ENCODE results near the gene CTDSPL2.
"Not testable (repeated sequence)": the region's sequence is repeated elsewhere in the genome, so short reads cannot be mapped to it uniquely, and the experiment has no call there.

The CTDSPL2 gene

DNA sequence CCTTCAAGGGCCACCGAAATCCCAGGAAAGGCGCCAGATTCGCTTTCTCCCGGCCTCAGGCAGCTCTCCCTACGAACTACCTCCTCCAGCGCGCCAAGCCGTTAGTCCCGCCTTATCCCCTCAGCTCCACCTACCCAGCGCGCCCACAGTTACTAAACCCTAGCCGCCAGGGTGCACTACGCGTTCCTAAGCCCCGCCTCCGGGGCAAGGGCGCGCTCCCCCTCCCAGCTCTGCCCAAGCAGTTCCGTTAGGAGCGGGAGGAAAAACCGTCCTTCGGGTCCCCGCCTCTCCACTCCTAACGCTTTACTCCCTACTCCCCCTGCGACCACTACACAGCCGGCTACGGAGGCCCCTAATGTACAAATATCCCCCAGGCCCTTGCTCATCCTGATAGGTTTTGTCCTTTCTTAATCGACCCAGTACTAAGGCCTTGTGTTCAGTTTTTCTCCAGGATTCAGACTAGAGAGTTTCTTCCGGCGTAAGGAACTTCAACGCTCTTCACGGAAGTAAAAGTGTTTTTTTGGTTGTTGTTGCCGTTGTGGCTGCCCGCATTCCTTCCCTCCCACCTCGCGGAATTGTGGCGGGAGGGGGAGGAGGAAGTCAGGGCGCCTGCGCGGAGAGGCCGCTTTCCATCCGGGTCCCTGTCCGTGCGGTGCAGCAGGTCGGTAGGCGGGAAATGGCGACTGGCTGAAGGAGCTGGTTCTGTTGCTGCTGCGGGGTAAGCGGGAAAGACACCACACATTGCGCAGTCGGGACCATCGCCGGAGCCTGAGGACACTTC, at the start of gene CTDSPL2:
Gene CTDSPL2 (plus strand): TSS at position 655 of the 781 bp plus-strand sequence. CDS start 31,386 bp downstream, outside the sequence.
- in situ Hi-C loops (cut with HindIII; ENCODE audit: low sequenced_read_pairs), result no loop called here

DNA sequence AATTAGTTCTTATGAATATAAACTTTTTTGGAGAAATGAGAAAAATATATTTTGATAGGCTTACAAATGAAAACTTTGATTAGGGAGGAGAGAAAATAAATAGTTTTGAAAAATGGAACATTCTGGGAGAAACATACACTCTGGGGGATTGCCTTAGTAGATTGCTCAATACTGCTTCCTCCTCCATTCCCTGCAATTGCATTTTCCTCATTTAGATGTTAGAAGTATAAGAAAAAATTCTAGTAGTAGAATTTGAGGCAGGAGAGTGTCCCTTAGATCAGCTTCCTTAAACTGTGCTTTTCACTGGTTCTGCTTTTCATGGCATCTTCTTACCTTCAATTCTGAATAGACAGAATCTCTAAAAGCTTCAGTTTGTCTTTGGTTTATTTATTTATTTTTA, 46.2 kb upstream of the CTDSPL2 start:
- in situ Hi-C loops (cut with HindIII; ENCODE audit: low sequenced_read_pairs), result no loop called here

DNA sequence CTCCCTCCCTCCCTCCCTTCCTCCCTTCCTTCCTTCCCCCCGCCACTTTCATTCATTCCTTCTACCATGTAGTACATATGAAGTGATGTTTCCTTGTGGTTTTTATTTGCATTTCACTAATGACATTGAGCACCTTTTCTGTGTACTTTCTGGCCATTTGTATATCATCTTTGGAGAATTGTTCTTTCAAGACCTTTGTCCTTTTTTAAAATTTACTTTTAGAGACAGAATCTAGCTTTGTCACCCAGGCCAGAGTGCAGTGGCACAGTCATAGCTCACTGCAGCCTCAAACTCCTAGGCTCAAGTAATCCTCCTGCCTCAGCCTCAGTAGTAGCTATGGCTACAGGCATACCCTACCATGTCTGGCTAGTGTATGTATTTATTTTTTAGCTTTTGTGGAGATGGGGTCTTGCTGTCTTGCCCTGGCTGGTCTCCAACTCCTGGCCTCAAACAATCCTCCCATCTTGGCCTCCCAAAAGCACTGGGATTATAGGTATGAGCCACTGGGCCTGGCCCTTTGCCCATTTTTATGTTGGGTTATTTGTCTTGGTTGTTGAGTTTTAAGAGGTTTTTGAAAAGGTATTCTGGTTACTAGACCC, 42.0 kb upstream of the CTDSPL2 start:
- in situ Hi-C loops (cut with HindIII; ENCODE audit: low sequenced_read_pairs), result no loop called here

DNA sequence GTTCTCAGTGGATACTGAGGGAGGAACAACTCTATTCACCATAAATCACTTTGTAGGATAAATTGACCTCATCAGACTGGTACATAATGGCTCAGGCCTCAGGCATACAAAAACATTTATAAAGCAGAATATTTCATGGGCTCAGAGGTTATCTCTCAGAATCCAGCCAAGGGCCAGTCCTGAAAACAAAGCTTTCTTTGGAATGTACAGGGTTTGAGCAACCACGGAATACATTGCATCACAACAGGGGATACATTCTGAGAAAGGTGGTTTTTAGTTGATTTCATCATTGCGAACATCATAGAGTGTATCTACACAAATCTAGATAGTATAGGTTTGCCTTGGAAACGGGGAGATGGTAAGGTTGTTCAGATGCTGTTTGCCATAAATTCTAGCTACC, 33.4 kb upstream of the CTDSPL2 start:
- in situ Hi-C loops (cut with HindIII; ENCODE audit: low sequenced_read_pairs), result no loop called here

DNA sequence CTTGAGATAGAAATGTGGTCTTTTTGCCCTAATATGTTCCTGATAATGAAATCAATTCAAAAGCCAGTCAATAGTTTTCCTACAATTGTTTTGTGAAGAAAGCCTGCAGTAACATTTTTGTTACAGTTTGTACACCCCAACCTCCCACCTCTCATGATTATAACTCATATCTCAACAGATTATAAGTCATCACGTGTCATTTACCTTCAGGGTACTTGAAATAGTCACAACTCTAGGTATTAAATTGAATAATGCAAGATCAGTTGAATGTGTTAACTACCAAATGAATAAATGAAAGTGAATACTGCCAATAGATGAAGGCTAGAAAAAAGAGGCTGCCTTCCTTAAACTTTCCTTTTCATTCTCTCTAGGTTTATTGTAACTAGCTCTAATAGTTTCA, 32.9 kb upstream of the CTDSPL2 start:
- in situ Hi-C loops (cut with HindIII; ENCODE audit: low sequenced_read_pairs), result no loop called here

DNA sequence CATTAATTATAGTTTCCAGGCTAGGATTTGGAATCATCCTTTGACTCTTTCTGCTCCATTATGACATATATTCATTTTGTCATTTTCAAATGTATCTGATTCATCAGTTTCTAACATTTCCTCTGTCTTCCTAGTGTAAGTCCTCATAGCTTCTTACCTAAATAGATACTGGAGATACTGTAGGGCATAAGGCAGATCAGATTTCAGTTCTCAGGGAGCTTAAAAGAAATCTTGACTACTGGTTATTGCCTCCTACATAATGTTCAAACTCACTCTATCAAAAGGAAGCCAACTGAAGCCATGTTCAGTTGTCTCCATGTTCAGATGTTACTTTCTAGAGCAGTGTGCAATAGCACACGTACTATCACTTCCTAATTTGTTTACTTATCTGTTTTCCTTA, 29.6 kb upstream of the CTDSPL2 start:
- in situ Hi-C loops (cut with HindIII; ENCODE audit: low sequenced_read_pairs), result no loop called here

DNA sequence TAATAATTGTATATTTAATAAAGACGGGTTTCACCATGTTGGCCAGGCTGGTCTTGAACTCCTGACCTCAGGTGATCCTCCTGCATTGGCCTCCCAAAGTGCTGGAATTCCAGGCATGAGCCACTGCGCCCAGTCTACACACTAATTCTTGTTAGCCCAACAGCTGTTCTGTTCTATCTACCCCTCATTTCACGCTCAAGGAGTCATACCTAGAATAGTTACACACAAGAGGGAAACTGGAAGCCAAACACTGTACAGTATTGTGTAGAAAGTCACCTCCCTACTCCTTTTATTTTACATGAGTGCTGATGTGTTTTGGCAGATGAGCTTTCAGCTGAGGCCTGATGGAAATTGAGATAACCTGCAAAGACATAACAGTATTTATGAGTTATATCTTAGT, 13.4 kb upstream of the CTDSPL2 start:
- in situ Hi-C loops (cut with HindIII; ENCODE audit: low sequenced_read_pairs), result no loop called here

DNA sequence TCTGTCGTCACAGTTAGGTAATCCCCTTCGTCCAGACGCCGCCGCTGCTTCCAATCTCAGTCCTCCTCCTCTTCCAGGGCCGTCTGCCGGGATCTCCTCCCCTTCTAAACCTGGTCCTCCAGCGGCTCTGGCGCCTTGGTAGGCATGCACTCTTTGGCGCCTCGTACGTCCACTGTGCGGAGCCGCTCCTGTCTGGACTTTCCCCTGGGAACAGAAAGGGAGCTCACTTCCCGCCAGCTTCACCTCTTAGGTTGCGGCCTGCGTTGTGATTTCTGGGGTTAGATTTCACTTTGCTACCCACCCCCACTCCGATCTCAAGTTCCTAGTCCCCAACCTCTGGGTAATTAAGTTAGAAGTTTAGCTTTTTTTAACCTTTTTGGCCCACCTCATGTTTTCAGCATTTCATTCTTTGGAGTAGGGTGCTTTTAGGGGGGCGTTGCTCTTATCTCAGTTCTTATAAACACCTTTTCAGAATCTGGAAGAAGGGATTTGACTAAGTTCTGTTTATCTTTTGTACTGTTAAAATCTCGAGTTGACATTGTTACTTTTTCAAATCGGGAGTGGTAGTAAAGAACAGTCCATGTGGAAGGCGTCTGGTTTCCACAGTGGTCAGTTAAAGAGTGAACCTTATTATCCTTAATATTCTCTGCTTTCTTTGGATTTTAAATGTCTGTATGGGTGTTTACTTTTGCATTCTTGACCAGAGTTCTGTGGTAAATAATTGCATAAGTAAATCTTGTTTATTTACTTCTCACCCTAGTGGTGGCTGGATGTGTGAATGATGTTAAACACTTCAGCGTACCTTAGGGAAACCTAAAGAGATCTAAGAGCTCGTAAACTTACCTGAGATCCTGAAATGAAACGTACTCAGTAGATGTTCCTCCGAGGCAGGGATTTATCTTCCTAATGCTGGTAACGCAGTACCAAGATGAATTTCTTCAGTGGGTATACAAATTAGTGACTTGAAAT, 611 bp downstream of the CTDSPL2 start:
- in situ Hi-C loops (cut with HindIII; ENCODE audit: low sequenced_read_pairs), result no loop called here

DNA sequence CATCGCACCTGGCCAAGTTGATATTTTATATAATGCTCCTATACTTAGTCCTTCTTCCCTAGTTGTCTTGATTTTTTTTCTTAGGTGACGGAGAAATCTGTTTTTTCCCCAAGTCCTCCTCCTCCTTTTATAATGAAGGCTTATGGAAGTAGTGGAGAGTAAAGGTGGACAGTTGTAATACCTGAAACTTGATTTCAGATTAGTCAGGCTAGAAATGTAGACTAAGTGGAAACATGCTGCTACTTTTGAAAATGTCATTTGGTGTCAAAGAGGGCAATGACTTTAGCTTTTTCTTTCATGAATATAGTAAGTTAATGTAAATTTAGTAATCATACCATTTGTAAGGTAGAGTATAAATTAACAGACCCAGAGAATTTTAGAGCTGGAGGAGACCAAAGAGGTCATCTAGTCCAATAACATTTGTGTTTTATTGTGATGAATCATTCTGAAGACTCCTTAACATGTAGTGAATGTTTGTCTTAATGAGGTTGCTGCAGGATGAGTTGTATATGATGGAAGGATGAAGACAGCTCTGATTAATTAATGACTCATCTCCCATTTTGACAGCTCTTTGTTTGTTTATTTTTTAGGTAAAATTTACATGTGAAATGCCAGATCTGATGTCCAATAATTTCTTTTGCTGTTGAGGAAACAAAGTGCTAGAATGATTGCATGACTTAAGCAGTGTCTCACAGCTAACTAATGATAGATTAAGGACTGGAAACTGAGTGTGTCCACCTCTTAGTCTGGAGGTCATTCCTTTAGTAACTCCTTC, 8.7 kb downstream of the CTDSPL2 start:
- in situ Hi-C loops (cut with HindIII; ENCODE audit: low sequenced_read_pairs), result no loop called here

DNA sequence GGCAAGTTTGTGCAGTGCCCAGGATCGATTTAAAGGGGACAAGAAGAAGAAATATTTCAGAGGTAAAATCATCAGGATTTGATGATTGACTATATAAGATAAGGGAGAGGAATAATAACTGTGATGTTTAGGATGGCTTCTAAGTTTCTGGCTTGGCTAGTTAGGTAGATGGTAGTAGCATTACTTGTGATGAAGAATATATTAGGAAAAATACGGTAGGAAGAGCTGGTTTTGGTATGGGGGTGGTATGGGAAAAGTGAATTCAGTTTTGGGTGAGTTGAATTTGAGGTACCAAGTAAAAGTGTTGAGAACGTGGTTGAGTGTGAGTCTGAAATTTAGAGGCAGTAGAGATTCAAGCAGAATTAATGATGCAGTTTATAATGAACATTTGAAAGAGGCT, 11.0 kb downstream of the CTDSPL2 start:
- in situ Hi-C loops (cut with HindIII; ENCODE audit: low sequenced_read_pairs), result no loop called here

DNA sequence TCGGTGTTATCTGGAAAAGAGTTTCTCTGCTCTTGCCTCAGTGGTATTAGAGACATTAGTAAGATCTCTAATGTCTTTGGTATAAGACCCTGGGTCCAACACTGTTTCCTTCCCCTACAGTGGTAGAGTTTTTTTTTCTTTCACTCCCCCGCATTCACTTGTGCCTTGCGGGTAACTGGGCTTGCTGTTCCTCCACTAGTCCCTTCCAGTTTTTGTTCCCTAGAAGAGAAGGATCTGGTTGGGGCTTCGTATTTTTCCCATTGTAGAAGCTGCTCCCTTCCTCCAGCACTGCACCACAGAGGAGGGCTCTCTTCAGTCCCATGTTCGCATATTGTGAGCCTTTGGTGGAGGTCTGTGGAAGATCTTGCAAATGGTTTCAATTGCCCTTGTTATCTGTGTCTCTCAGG, 13.7 kb downstream of the CTDSPL2 start:
- in situ Hi-C loops (cut with HindIII; ENCODE audit: low sequenced_read_pairs), result no loop called here

DNA sequence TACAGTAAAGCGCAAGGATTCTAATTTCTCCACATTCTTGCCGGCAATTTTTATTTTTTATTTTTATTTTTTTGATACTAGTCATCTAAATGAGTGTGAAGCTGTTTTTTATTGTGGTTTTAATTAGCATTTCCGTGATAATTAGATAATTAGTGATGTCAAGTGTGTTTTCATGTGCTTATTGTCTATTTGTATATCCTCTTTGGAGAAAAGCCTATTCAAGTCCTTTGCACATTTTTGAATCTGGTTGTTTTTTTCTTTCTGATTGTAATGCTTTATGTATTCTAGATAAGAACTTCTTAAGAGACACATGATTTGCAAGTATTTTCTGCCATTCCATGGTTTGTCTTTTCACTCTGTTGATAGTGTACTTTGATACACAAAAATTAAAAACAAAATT, 16.1 kb downstream of the CTDSPL2 start:
- in situ Hi-C loops (cut with HindIII; ENCODE audit: low sequenced_read_pairs), result no loop called here

DNA sequence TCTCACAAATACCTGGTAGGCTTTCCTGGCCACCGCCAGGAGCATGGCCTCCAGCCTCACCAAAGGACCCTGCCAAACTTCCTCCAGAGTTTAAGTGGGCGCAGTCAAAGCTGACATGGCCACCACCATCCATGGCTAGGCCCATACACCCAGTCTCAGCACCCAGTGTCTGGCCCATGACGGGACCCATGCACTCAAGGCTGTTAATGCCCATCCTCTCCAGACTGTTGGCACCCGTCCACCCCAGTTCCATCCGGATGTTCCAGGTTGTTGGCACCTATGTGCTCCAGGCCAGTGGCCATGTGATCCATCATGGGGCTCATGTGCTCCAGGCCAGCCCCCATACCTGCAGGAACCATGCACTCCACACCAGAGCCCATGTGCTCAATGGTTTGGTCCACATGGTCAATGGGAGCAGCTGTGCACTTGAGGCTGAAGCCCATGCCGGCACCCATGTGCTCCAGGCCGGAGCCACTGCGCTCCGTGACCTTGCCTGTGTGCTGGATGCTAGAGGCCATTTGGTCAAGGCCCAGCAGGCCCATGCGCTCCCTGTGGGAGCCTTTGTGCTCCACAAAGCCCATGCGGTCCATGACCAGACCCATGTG, 20.4 kb downstream of the CTDSPL2 start:
- in situ Hi-C loops (cut with HindIII; ENCODE audit: low sequenced_read_pairs), result no loop called here

DNA sequence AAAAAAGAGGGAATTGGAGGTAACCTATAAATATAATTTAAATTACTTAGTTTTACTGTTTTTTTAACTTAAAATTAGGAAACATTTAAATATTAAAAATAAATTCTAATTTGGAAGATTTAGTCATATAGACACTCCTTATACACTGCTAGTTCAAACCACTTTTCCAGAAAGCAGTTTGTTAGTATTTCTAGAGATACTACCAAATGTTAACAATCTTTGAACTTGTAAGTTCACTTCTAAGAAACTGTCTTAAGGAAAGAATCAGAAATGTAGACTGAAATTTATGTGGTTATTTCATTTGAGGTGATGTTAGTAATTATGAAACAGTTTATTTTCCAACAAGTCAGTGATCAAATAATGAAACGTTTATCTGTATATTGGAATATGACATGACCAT, 22.7 kb downstream of the CTDSPL2 start:
- in situ Hi-C loops (cut with HindIII; ENCODE audit: low sequenced_read_pairs), result no loop called here

DNA sequence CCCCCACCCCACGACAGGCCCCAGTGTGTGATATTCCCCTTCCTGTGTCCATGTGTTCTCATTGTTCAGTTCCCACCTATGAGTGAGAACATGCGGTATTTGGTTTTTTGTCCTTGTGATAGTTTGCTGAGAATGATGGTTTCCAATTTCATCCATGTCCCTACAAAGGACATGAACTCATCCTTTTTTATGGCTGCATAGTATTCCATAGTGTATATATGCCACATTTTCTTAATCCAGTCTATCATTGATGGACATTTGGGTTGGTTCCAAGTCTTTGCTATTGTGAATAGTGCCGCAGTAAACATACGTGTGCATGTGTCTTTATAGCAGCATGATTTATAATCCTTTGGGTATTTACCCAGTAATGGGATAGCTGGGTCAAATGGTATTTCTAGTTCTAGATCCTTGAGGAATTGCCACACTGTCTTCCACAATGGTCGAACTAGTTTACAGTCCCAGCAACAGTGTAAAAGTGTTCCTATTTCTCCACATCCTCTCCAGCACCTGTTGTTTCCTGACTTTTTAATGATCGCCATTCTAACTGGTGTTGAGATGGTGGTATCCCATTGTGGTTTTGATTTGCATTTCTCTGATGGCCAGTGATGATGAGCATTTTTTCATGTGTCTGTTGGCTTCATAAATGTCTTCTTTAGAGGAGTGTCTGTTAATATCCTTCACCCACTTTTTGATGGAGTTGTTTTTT, 26.3 kb downstream of the CTDSPL2 start:
- in situ Hi-C loops (cut with HindIII; ENCODE audit: low sequenced_read_pairs), result not testable (repeated sequence)

DNA sequence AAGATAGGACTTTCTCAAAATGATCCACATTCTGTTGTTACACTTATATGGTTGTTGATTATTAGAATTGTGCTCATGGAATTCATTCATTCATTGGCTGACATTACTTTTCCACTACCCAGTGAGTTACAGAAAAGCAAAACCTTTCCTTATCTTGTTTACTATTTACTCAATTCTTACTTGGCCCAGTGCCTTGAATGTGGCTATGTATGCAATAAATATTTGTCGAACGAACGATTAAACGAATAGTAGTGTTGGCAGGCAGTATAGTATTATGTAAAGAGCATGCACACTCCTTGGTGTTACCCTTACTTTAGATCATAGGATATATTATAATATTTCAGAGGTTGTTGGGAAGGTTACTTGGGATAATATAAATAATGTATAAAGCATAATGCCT, 31.0 kb downstream of the CTDSPL2 start:
- in situ Hi-C loops (cut with HindIII; ENCODE audit: low sequenced_read_pairs), result no loop called here

DNA sequence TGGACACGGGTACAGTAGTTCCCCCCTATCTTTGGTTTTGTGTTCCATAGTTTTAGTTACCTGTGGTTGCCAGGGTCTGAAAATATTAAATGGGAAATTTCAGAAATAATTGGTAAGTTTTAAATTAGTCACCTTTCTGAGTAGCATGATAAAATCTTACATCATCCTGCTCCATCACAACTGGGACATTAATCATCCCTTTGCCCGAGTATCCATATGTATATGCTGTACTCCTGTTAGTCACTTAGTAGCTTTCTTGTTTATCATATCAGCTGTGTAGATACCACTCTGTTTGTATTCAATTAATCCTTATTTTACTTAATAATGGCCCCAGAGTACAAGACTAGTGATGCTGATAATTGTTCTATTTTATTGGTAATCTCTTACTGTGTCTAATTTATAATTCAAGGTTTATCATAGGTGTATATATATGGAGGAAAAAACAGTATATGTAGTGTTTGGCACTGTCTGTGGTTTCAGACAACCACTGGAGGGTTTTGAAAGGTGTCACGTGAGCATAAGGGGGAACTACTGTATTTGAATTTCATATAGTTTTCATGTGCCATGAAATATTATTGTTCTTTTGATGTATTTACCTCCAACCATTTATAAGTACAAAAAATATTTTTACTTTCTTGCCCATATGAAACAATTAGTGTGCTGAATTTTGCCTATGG, 41.4 kb downstream of the CTDSPL2 start:
- in situ Hi-C loops (cut with HindIII; ENCODE audit: low sequenced_read_pairs), result no loop called here

DNA sequence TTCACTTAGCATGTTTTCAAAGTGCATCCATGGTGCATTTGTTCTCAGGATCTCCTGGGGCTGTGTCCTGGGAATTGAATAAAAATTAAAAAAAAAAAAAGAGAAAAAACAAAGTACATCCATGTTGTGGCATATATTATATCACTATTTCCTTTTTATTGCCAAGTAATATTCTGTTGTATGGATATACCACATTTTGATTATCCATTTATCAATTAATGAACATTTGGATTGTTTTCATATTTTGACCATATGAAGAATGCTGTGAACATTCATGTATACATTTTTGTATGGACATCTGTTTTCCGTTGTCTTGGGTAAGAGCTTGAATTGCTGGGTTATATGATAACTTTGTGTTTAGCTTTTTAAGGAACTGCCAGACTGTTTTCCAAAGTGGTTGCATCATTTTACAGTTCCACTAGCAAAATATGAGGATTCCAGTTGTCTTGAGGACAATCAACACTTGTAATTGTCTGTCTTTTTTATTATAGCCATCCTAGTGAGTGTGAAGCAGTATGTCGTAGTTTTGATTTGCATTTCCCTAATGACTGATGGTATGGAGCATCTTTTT, 44.5 kb downstream of the CTDSPL2 start:
- in situ Hi-C loops (cut with HindIII; ENCODE audit: low sequenced_read_pairs), result no loop called here

DNA sequence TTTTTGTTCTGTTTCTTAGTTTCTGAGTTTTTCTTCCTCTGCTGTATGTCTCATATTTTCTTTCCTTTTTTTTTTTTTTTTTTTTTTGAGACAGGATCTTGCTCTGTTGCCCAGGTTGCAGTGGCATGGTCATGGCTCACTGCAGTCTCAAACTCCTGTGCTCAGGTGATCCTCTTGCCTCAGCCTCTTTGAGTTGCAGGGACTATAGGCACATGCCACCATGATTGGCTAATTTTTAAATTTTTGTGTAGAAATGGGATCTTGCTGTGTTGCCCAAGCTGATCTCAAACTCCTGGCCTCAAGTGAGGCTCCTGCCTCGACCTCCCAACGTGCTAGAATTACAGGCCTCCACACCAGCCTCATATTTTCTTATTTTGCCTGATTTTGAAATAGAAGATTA, 51.9 kb downstream of the CTDSPL2 start:
- in situ Hi-C loops (cut with HindIII; ENCODE audit: low sequenced_read_pairs), result no loop called here

All from DLD1 (cell line).